Measurements from ENCODE around the gene SVOP. TPM values are rescaled to one million over a fixed set of nuclear protein-coding genes. Genes with fewer than 3 reads are reported as not detected.

The SVOP gene
- total RNA-seq, 1 donor from 2014 or later = not detected

DNA sequence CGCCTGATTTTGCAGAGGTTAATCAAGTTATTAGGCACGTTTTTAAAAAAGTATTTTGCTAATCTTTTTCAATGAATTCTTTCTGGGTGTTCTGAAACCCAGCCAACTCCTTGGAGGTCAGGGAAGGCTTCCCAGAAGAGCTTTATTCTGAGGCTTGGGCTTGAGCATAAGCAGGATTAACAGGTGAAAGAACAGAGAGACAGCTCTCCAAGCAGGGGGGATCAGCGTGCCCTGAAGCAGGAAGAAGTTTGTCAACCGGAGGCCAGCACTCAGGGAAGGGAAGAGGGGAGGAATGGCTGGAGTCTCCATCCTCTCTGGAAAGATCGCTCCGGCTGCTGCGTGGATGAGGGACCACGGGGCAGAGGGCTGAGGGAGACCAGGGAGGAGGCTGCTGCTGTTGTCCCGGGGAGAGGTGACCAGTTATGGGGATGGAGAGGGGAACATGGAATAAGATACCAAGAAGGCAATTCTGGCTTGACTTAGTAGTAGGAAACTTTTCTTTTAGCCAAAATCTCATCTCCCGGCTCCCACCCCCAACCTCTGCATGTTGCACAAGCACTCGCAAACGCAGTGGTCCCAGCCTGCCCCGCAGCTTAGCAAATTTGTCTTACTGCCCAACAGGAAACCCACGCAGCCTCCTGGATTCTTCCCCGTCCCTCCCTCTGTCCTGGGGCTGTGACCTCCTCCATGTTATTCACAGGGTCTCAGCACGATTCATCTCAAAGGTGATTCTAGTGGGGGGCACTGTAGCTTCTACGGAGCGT is 162.4 kb downstream of the SVOP start:
- Histone ChIP-seq H4K20me1 (ENCODE audit: insufficient read depth, low read length) (no peaks in the 10 kb centered on the region), H3K9me3 (ENCODE audit: insufficient read depth, low read depth, low read length) (peaks cover 2% of the 10 kb centered on the region), H3K9ac (ENCODE audit: low read length) (peak overlapping the region; percentile 78), H3K27me3 (ENCODE audit: insufficient read depth, low read length) (no peaks in the 10 kb centered on the region), H3K79me2 (ENCODE audit: insufficient read depth, low read length) (peaks cover 38% of the 10 kb centered on the region), H3K4me2 (ENCODE audit: low read length) (peak overlapping the region; percentile 78), H3K4me3 (ENCODE audit: insufficient read depth, low read depth, low read length) (peak overlapping the region; percentile 40), H3K4me1 (ENCODE audit: insufficient read depth, low read length) (peaks cover 38% of the 10 kb centered on the region), H3K36me3 (ENCODE audit: insufficient read depth, low read length) (no peaks in the 10 kb centered on the region), H3K27ac (ENCODE audit: low read depth, low read length) (peak overlapping the region; percentile 3), H2AFZ (ENCODE audit: low read depth, low read length) (peak overlapping the region; percentile 67)
- Mint-ChIP-seq H3K27ac (ENCODE audit: unreplicated experiment) (peak overlapping the region; percentile 78), H3K36me3 (ENCODE audit: low read depth, unreplicated experiment) (peaks cover 3% of the 10 kb centered on the region), H3K27me3 (ENCODE audit: low read depth, unreplicated experiment) (no peaks in the 10 kb centered on the region), H3K9me3 (ENCODE audit: unreplicated experiment) (peaks cover 6% of the 10 kb centered on the region), H3K4me1 (ENCODE audit: low read depth, unreplicated experiment) (peaks cover 34% of the 10 kb centered on the region), H3K4me3 (ENCODE audit: unreplicated experiment) (peak overlapping the region; percentile 82)
- FAIRE-seq (no peak), DNase-seq (ENCODE audit: low read depth) (no peak)
- TF ChIP-seq CTCF (IDR thresholded peaks at IDR 0.05; ENCODE audit: insufficient read depth, low read depth, low read length) (no peak), EZH2 (IDR thresholded peaks at IDR 0.05; ENCODE audit: insufficient read depth, low read length) (no peak)

Other genes with a start within 250 kb of the SVOP start
- 64.6 and 75.9 TPM in 2 replicates for gene SSH1, start 163.5 kb downstream of the SVOP start, total RNA-seq
- not detected in 2 replicates for gene DAO, start 141.0 kb downstream of the SVOP start, total RNA-seq
- 12.1 and 15.9 TPM in 2 replicates for gene USP30, start 31.5 kb upstream of the SVOP start, total RNA-seq
- 5.1 and 6.0 TPM in 2 replicates for gene ALKBH2, start 72.4 kb upstream of the SVOP start, total RNA-seq
- gene UNG, start 76.5 kb upstream of the SVOP start, total RNA-seq = 20.5 and 21.9 TPM in 2 replicates
- gene ACACB, start 95.5 kb upstream of the SVOP start, total RNA-seq = 1.7 and 3.9 TPM in 2 replicates

Data from astrocyte (in vitro differentiated cells and primary cell).